Prostate gland (tissue), 2 donors: ENCODE data around the gene NODAL. TPM values are rescaled to one million over a fixed set of nuclear protein-coding genes. Genes with fewer than 3 reads are reported as not detected.

Source experiments
- DNase-seq: peaks from one replicate; pipeline ENCODE4 v3.0.0-alpha.2; 2019; ENCODE audit warnings: low spot score
- H3K27ac ChIP-seq, 2 donors: fragments of 200-600 bp; sonication (generic); 2 replicates each; pipeline ENCODE4 v1.5.1; 2017 to 2019
- H3K27me3 ChIP-seq: fragments of 200-600 bp; sonication (generic); replicated peaks from 2 replicates; pipeline ENCODE4 v1.5.1; 2019; ENCODE audit not compliant: insufficient read depth
- H3K36me3 ChIP-seq, 2 donors: fragments of 200-600 bp; sonication (generic); 1 replicate in 1 of 2; 2 replicates in 1 of 2; pipeline versions ENCODE4 v1.5.1 to v1.8.1; 2017 to 2019
- H3K4me1 ChIP-seq: fragments of 200-600 bp; sonication (generic); replicated peaks from 2 replicates; pipeline ENCODE4 v1.5.1; 2019
- H3K4me3 ChIP-seq, 2 donors: fragments of 200-600 bp; sonication (generic); 2 replicates each; pipeline ENCODE4 v1.5.1; 2017 to 2019
- H3K9me3 ChIP-seq: fragments of 200-600 bp; sonication (generic); 2 replicates; pipeline ENCODE4 v1.5.1; 2017
- POLR2A ChIP-seq: fragments of 450-650 bp; IDR thresholded peaks from one replicate; pipeline ENCODE4 v1.6.1; 2016; ENCODE audit warnings: antibody characterized with exemption, mild to moderate bottlenecking
- POLR2AphosphoS5 ChIP-seq: sonication (generic); formaldehyde crosslinking; IDR thresholded peaks from one replicate; pipeline ENCODE4 v1.6.1; 2017; ENCODE audit warnings: antibody characterized with exemption
- WGBS: methylation state at CpG from one replicate; pipeline ENCODE4 v1.1.5; 2018; 5-methylcytosine and 5-hydroxymethylcytosine counted together
- intact Hi-C: fragments of 100-400 bp; cut with DNase I; formaldehyde crosslinking; loops from one replicate; pipeline ENCODE4 v1.14.2; 2022
- total RNA-seq, 2 donors: library from RNA; depleted of rRNA; stranded (reverse); fragments of >200 nt; gene quantifications; one replicate each; pipeline ENCODE4 v1.1.0, GENCODE V29; 2016
- TF ChIP-seq, protein P1 (sequence below), 4 experiments: fragments of 200-600 bp in 2 of 4; fragments of 450-650 bp in 2 of 4; sonication (generic) in 2 of 4; IDR thresholded peaks; 1 replicate in 3 of 4; 2 replicates in 1 of 4; pipeline ENCODE4 v1.5.1; 2016 to 2019; ENCODE audit warnings: antibody characterized with exemption in 4 of 4, mild to moderate bottlenecking in 2 of 4, moderate library complexity in 2 of 4

Gene NODAL
- total RNA-seq, 2 donors from 2014 or later, result not detected

DNA sequence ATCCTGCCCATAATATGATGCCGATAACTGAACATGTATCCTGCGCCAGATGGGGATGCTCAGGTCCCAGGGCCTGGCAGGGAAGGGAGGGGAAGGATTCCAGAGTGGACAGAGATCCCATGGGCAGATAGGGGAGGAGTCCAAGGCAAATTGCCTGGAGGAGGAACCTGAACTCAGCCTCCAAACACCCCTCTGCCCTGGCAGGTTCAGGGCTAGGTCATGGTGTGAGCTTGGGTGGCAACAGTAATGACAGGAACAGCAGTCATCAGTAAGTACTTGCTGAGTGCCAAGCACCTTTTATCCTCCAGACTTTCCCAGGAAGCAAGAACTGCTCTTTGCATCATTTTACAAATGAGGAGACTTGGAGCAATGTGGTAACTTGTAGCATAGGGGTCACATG is 33.3 kb upstream of the NODAL start:
- intact Hi-C loops, result no loop called here
- H3K4me3 ChIP-seq, result no peak overlapping the region
- DNase-seq, result no peak
- no peaks in the 10 kb centered on the region for H3K4me1 ChIP-seq
- no peaks in the 10 kb centered on the region for H3K27me3 ChIP-seq
- TF ChIP-seq POLR2AphosphoS5 (no peak), POLR2A (no peak)
- TF ChIP-seq, protein P1, sequence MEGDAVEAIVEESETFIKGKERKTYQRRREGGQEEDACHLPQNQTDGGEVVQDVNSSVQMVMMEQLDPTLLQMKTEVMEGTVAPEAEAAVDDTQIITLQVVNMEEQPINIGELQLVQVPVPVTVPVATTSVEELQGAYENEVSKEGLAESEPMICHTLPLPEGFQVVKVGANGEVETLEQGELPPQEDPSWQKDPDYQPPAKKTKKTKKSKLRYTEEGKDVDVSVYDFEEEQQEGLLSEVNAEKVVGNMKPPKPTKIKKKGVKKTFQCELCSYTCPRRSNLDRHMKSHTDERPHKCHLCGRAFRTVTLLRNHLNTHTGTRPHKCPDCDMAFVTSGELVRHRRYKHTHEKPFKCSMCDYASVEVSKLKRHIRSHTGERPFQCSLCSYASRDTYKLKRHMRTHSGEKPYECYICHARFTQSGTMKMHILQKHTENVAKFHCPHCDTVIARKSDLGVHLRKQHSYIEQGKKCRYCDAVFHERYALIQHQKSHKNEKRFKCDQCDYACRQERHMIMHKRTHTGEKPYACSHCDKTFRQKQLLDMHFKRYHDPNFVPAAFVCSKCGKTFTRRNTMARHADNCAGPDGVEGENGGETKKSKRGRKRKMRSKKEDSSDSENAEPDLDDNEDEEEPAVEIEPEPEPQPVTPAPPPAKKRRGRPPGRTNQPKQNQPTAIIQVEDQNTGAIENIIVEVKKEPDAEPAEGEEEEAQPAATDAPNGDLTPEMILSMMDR (IDR thresholded peaks at IDR 0.05), result no peak
- no peak overlapping the region for H3K27ac ChIP-seq
- H3K36me3 ChIP-seq, result no peaks in the 10 kb centered on the region
- H3K9me3 ChIP-seq, result no peaks in the 10 kb centered on the region
- 83% methylated on average over 2 of the region's 2 CpGs for WGBS

DNA sequence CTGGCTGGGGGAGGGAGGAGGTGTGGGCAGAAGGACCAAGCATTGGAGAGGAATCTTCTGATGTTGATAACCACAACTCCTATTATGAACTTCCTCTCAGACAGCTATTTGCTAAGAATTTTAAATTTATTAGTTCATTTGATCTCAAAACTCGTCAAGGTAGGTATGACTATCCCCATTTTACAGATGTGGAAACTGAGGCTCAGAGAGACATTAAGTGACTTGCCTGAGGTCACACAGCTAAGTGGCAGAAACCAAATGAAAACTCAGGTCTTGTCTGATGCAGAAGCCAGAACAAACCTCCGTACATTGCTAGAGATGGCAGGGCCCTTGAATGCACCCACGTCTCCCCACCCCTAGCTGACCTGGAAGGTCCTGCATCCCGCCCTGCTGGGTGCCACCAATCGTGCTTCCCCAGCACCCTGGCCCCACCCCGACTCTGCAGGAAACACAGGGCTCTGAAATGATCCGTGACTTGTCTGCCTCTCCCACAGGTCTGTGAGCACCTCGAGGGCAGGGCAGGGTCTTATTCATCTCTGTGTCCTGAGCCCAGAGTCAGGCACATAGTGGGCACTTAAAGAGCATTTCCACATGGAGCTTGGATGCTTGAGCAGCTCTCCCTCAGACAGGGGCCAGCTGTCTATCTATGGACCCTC is 31.4 kb upstream of the NODAL start:
- intact Hi-C loops, result no loop called here

GRCh38 chr10:70466951-70467350 is 25.5 kb upstream of the NODAL start:
- intact Hi-C loops, result no loop called here

More for the DNA sequence above, 31.4 kb upstream of the NODAL start:
- Histone ChIP-seq H3K27ac (no peak overlapping the region), H3K4me1 (no peaks in the 10 kb centered on the region), H3K36me3 (no peaks in the 10 kb centered on the region), H3K9me3 (no peaks in the 10 kb centered on the region), H3K27me3 (no peaks in the 10 kb centered on the region), H3K4me3 (no peak overlapping the region)
- no peak for DNase-seq
- 73% methylated on average over 8 of the region's 8 CpGs for WGBS
- TF ChIP-seq POLR2A (no peak), POLR2AphosphoS5 (no peak)
- TF ChIP-seq, protein P1 (IDR thresholded peaks at IDR 0.05), result no peak

DNA sequence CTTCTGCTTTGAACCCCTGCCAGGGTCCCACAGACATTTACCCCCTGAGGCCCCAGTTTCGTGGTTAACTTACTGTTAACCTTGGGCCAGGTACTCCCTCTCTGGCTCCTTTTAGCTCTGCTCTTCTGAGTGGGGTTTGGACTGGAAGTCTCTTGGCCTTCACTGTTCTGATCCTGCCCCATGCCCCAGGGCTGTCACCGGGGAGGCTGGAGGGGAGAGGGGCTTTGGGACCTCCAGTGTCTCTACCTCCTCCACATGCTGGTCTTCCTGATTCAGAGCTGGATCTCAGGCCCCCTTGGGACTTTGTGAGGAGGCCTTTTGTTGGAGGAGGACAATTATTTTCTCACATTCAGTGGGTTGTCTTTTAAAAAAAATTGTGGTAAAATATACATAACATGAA is 24.4 kb upstream of the NODAL start:
- no peak for DNase-seq
- 100% methylated on average over 2 of the region's 2 CpGs for WGBS
- intact Hi-C loops, result no loop called here

More at GRCh38 chr10:70466951-70467350, 25.5 kb upstream of the NODAL start:
- Histone ChIP-seq H3K36me3 (no peaks in the 10 kb centered on the region), H3K4me3 (no peak overlapping the region), H3K4me1 (no peaks in the 10 kb centered on the region), H3K27me3 (no peaks in the 10 kb centered on the region), H3K9me3 (no peaks in the 10 kb centered on the region), H3K27ac (no peak overlapping the region)
- WGBS, result 98% methylated on average over 3 of the region's 3 CpGs
- TF ChIP-seq, protein P1 (IDR thresholded peaks at IDR 0.05), result no peak
- TF ChIP-seq POLR2AphosphoS5 (no peak), POLR2A (no peak)
- no peak for DNase-seq

More for the DNA sequence above, 24.4 kb upstream of the NODAL start:
- H3K27me3 ChIP-seq, result no peaks in the 10 kb centered on the region
- H3K4me3 ChIP-seq, result no peak overlapping the region
- no peaks in the 10 kb centered on the region for H3K4me1 ChIP-seq
- no peaks in the 10 kb centered on the region for H3K9me3 ChIP-seq
- no peaks in the 10 kb centered on the region for H3K36me3 ChIP-seq
- H3K27ac ChIP-seq, result no peak overlapping the region
- TF ChIP-seq, protein P1 (IDR thresholded peaks at IDR 0.05), result no peak
- TF ChIP-seq POLR2A (no peak), POLR2AphosphoS5 (no peak)
